Amniotic stem cell (primary cell): ENCODE results near the gene COQ6.
"Not testable (repeated sequence)": the region's sequence is repeated elsewhere in the genome, so short reads cannot be mapped to it uniquely, and the experiment has no call there.

Experiments used
- DNase-seq: peaks from one replicate; lab custom pipeline; 2025; lab: John Stamatoyannopoulos, UW

The COQ6 gene

DNA sequence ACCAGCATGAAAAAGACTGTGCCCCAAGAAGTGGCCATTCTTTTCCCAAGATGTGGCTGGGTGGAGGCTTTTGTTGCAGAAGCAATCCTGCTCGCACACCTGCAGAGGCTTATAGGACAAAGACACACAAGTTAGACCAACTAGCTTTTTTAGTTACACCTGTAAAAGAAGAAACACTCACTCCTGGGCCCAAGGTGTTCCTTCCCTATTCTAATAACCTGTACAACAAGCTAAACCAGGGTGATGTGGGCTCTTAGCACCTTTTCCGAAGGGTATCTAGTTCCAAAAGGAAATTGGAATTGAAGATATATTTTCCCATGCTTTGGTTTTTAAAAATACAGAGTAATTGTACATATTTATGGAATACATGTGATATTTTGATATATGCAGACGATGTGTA lies 38.0 kb downstream of the COQ6 start:
- DNase-seq = no peak

DNA sequence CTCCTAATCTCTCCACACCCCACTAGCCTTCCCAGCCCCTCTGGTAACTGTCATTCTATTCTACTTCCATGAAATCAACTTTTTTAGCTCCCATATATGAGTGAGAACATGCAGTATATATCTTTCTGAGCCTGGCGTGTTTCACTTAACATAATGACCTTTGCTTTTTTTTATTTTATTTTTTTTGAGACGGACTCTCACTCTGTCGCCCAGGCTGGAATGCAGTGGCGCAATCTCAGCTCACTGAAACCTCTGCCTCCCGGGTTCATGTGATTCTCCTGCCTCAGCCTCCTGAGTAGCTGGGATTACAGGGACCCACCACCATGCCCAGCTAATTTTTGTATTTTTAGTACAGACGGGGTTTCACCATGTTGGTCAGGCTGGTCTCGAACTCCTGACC lies 38.6 kb downstream of the COQ6 start:
- DNase-seq = not testable (repeated sequence)

DNA sequence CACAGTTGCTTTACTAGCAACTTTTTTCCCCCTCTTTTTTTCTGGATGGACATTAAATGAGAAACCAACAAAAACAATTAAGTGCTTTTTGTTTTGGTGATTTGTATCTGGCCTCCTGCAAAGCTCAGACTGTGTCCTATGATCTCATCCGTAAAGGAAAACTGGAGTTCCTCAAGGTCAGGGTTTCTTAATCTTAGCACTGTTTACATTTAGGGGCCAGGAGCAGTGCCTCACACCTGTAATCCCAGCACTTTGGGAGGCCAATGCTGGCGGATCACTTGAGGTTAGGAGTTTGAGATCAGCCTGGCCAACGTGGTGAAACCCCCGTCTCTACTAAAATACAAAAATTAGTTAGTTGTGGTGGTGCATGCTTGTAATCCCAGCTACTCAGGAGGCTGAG lies 41.0 kb downstream of the COQ6 start:
- no peak for DNase-seq

DNA sequence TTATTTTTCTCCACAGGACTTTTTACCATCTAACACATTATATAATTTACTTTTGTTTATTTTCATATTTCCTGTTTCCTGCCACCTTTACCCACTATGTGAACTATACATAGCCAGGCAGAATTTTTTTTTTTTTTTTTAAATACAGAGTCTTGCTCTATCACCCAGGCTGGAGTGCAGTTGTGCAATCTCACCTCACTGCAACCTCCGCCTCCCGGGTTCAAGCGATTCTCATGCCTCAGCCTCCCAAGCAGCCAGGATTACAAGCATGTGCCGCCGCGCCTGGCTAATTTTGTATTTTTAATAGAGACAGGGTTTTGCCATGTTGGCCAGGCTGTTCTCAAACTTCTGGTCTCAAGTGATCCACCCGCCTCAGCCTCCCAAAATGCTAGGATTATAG lies 44.8 kb downstream of the COQ6 start:
- not testable (repeated sequence) for DNase-seq

DNA sequence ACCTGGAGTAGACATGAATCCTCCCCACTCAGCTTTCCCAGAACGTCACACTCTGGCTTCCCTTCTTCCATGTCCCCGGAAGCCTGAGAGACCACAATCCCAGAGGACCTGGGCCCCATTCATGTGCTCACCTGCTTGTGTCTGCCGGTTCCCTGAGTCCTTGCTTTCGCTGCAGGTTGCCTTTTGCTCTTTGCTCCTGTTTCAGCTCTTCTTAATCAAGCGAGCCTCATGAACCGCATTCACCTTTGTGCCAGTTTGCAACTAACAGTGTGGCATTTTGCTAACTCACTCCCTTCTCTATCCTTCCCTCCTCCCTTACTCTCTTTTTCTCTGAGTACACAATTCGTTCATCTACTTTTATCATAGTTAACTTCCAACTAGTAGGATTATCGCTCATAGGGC lies 45.9 kb downstream of the COQ6 start:
- no peak for DNase-seq

DNA sequence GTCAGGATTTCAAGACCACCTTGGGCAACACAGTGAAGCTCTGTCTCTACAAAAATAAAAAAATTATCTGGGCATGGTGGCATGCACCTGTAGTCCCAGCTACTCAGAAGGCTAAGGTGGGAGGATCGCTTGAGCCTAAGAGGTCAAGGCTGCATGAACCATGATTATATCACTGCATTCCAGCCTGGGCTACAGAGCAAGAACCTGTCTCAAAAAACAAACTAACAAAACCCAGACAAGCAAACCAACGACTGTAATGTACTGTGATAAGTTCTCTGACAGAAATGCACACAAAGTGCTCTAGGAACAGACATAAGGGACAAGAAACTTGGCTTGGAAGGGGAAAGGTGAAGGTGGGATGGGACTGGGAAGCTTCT lies 46.6 kb downstream of the COQ6 start:
- DNase-seq = no peak

DNA sequence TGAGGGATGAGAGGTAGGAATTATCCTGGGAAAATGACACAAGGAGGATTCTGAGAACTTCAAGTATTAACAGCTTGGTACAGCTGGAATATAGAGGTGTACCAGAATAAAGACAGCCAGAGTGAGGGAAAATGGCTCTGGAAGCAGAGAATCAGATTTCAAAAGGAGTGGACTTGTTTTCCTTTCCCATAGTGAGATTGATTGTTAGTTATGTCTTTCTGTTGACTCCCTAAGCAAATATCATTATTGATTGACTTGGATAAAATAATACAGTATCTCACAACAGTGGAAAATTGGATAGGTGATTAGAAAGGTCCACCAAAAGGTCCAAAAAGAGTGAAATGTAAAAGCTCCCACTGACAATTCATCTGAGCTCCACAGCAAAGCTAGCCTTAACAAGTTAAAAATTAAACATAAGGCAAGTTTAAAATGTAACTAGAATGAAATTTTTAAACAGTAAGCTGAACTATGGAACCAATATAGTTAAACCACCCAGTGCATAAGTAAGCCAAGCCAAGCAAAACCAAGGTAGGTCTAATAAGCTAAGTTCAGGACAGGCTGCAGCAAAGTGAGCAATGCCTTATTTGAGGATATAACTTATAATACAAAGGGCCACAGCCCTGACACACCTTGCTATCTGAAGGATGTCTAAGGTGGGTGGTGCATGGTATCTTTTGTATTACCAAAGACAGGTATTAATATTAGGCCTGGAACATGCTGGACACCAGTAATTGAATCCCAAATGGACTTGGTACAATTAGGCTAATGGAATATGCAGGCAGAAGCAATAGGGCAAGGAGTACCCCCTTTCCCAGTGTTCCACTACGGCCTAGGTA lies 47.2 kb downstream of the COQ6 start:
- DNase-seq = no peak

DNA sequence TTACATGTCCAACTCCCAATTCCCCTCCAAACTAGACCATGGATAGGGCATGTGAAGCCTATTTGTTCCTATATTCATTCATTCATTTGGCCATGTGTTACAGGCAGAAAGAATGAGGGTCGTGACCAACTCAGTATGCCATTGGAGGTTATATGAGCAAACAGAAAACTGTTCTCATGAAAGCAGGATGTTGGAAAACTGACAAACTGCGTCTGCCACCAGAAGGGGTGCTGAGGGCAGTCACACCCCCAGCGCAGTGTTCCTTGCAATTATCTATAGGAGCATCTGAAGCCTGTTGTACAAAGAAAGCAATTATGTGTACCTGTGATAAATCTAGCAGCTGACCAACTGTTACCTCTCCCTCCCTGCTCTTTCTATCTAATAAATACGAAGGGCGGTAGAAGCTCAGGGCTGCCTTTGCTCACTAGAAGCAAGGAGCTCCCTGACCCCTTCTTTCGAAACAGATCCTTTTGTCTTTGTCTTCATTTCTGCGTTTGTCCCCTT lies 47.9 kb downstream of the COQ6 start:
- DNase-seq = no peak

DNA sequence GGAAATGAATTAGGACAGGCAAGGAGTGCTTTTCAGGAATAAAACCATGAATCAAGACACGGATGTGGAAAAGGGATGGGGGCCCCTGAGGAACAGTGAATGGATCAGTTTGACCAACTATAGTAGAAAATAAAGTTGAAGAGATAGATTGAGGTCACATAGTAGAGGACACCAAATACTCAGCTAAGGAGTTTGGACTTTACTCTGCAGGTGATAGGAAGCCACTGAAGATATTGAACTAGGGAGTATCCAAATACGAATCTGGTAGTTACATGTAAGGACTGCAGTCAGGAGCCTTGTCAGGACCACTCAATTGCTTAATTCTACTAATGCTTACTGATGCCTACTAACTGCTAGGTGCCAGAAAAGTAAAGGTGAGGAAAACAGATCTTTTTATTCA lies 48.6 kb downstream of the COQ6 start:
- no peak for DNase-seq

DNA sequence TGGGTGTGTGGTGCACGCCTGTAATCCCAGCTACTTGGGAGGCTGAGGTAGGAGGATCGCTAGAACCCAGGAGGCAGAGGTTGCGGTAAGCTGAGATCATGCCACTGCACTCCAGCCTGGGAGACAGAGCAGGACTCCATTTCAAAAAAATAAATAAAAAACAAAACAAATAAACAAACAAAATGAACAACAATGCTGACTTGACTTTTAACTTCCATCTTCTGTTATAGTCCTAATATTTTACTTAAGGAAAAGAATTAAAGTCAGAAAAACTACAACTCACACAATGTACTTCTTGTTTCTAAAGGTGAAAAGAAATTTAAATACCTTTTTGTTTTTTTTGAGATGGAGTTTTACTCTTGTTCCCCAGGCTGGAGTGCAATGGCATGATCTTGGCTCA lies 55.6 kb downstream of the COQ6 start:
- not testable (repeated sequence) for DNase-seq

DNA sequence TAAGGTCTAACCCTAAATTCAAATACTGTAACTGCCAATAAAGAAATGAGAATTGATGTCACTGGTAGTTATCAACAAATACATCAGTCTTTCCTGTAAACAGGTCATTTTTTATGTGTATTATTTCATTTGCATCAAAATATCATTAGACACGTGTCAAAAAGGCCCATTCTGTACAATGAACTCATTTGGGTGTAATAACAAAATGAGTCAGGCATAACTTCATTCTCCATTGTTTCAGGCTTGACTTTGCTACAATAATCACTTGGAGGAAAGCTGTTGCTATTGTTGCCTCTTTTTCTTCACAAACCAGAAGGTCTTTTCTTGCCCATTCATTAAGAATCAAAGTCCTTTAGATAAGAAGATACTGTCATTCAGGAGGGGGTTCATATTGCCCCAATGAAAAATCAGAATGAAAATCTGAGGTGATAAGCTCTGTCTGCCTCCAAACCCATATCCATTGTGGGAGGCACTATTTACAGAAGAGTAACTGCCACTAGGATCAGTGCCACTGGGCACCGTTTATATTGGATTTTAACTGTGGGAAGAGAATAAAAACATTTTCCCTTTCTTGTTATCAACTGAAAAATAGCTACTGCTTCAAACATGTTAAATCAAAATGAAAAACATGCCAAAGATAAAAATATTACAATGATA lies 58.9 kb downstream of the COQ6 start:
- no peak for DNase-seq
